ENCODE measurements around the gene NPLOC4.

GRCh38 chr17:81550285-81550684 is 86.6 kb downstream of the NPLOC4 start:
- TF ChIP-seq CTCF (conservative IDR thresholded peaks at IDR 0.05; ENCODE audit: low read length) (no peak), EZH2phosphoT487 (IDR thresholded peaks at IDR 0.05; ENCODE audit: borderline replicate concordance) (no peak)

All from Loucy (cell line).